ENCODE data around the gene TMED1.
"Not testable (repeated sequence)": the region's sequence is repeated elsewhere in the genome, so short reads cannot be mapped to it uniquely, and the experiment has no call there.

TMED1 gene

DNA sequence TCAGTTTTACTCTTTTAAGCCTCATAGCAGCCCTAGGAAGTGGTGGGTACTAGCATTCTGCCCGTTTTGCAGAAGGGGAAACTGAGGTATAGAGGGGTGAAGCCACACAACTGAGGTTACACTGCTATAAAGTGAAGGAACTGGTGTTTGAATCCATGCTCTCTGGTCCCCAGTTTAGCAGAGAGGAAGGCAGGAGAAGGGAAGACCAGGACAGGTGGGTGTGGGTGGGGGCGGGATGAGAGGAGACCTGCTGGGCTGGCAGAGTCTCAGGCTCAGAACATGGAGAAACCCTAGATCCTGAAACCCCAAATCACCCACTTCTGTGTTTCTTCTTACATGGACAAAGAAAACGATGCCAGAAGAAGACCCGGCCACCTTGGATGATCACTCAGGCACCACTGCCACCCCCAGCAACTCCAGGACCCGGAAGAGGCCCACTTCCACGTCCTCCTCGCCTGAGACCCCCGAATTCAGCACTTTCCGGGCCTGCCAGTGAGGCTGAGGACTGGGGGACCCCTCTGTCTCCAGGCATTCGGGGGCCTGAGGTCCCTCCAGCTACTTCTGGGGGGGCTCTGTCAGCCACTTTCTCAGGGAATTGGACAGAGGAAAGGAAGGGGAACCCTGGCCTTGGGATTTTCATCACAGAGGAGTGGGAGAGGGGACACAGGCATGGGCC, 33.0 kb upstream of the TMED1 start:
- Histone ChIP-seq H3K4me3 (no peak overlapping the region), H3K9ac (ENCODE audit: insufficient read length) (no peak overlapping the region), H3K9me3 (ENCODE audit: low read depth, low read length) (no peaks in the 10 kb centered on the region), H3K27ac (no peak overlapping the region), H3K36me3 (ENCODE audit: insufficient read depth, low read length) (no peaks in the 10 kb centered on the region)
- TF ChIP-seq EZH2 (IDR thresholded peaks at IDR 0.05) (no peak), FOXP2 (optimal IDR thresholded peaks at IDR 0.05; ENCODE audit: control extremely low read depth, extremely low read length, insufficient read depth) (no peak), POLR2AphosphoS5 (IDR thresholded peaks at IDR 0.05; ENCODE audit: borderline replicate concordance, low read depth, low read length) (no peak)
- DNase-seq (ENCODE audit: low read depth, low spot score), result no peak

DNA sequence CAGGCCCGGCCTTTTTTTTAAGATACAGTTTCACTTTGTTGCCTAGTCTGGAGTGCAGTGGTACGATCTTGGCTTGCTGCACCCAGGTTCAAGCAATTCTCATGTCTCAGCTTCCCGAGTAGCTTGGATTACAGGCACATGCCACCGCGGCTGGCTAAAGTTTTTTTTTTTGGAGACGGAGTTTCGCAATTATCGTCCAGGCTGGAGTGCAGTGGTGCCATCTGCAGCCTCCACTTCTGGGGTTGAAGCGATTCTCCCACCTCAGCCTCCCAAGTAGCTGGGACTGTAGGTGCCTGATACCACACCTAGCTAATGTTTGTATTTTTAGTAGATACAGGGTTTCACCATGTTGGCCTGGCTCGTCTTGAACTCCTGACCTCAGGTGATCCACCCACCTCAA, 30.5 kb upstream of the TMED1 start:
- Histone ChIP-seq H3K27ac (no peak overlapping the region), H3K36me3 (ENCODE audit: insufficient read depth, low read length) (no peaks in the 10 kb centered on the region), H3K9ac (ENCODE audit: insufficient read length) (no peak overlapping the region), H3K9me3 (ENCODE audit: low read depth, low read length) (no peaks in the 10 kb centered on the region), H3K4me3 (no peak overlapping the region)
- no peak for TF ChIP-seq EZH2 (IDR thresholded peaks at IDR 0.05)
- no peak for TF ChIP-seq FOXP2 (optimal IDR thresholded peaks at IDR 0.05; ENCODE audit: control extremely low read depth, extremely low read length, insufficient read depth)
- no peak for TF ChIP-seq POLR2AphosphoS5 (IDR thresholded peaks at IDR 0.05; ENCODE audit: borderline replicate concordance, low read depth, low read length)
- no peak for DNase-seq (ENCODE audit: low read depth, low spot score)

DNA sequence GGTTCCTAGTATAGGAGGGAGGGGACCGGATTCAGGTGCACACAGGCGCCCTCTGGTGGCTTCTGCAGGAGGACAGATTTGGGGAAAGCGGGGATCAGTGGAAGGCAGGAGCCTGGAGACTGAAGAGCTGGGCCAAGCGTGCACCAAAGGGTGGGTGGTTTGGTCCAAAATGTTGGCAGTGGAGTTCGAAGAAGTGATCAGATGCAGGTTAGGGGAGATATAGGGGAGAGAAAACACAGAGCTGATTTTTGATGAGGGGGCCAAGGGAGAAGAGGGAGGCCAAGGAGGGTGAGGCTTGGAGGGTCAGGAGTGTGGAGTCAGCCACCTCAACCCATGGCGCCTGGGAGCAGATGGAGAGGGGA, 28.5 kb upstream of the TMED1 start:
- Histone ChIP-seq H3K9me3 (ENCODE audit: low read depth, low read length) (no peaks in the 10 kb centered on the region), H3K9ac (ENCODE audit: insufficient read length) (peak overlapping the region; percentile 20), H3K36me3 (ENCODE audit: insufficient read depth, low read length) (no peaks in the 10 kb centered on the region), H3K27ac (0 out of 2 replicates have a peak overlapping the region, but pooled peaks have one; percentile 19), H3K4me3 (peak overlapping the region; percentile 52; the same call in 1 of the 2 replicates)
- peak; percentile 35 for DNase-seq (ENCODE audit: low read depth, low spot score)
- TF ChIP-seq FOXP2 (optimal IDR thresholded peaks at IDR 0.05; ENCODE audit: control extremely low read depth, extremely low read length, insufficient read depth) (no peak), EZH2 (IDR thresholded peaks at IDR 0.05) (no peak), POLR2AphosphoS5 (IDR thresholded peaks at IDR 0.05; ENCODE audit: borderline replicate concordance, low read depth, low read length) (no peak)

DNA sequence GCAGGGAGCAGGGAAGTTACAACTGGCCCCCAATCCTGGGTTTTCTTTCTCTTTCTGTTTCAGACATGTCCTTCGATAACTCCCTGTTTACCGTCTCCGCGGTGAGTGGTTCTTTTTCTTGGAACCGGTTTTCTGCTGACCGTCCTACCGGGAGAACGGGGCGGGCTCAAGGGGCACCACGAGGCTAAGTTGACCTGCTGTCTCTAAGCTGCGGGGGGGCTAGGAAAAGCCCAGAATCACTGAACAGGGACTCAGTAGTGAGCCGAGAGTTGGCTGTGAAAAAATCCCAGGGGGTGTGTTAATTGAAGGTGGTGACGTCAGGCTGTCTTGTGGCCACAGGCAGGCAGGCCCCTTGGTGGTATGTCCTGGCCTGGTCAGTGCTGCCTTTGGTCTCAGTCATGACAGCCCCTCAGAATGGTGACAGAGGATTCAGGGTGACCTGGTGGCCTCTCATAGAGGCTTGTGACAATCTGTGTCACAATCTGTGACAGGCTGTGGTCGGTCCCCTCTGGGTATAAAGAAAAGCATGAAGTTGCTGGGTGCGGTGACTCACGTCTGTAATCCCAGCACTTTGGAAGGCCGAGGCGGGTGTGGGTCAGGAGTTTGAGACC, 27.2 kb upstream of the TMED1 start:
- TF ChIP-seq POLR2AphosphoS5 (IDR thresholded peaks at IDR 0.05; ENCODE audit: borderline replicate concordance, low read depth, low read length) (no peak), EZH2 (IDR thresholded peaks at IDR 0.05) (no peak), FOXP2 (optimal IDR thresholded peaks at IDR 0.05; ENCODE audit: control extremely low read depth, extremely low read length, insufficient read depth) (no peak)
- no peak overlapping the region for H3K4me3 ChIP-seq
- DNase-seq (ENCODE audit: low read depth, low spot score), result no peak
- no peak overlapping the region for H3K27ac ChIP-seq
- H3K9me3 ChIP-seq (ENCODE audit: low read depth, low read length), result no peaks in the 10 kb centered on the region
- H3K36me3 ChIP-seq (ENCODE audit: insufficient read depth, low read length), result no peaks in the 10 kb centered on the region
- no peak overlapping the region for H3K9ac ChIP-seq (ENCODE audit: insufficient read length)

DNA sequence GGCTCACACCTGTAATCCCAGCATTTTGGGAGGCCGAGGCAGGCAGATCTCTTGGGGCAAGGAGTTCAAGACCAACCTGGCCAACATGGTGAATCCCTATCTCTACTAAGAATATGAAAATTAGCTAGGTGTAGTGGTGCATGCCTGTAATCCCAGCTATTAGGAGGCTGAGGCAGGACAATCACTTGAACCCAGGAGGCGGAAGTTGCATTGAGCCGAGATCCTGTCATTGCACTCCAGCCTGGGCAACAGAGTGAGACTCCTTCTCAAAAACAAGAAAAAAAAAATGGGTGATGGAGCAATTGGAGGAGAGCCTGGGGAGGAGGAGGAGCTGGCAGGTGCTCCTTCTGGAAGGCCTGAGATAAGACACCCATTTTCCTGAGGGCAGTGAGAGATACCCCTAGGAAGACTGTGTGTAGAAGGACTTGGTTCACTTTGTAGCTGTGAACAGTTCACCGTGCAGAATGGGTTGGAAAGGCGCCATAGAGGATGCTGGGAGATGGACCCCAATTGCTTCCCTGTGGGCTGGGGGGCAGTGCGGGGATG, 26.6 kb upstream of the TMED1 start:
- no peak for DNase-seq (ENCODE audit: low read depth, low spot score)
- Histone ChIP-seq H3K9ac (ENCODE audit: insufficient read length) (no peak overlapping the region), H3K9me3 (ENCODE audit: low read depth, low read length) (no peaks in the 10 kb centered on the region), H3K36me3 (ENCODE audit: insufficient read depth, low read length) (no peaks in the 10 kb centered on the region), H3K4me3 (no peak overlapping the region), H3K27ac (no peak overlapping the region)
- TF ChIP-seq EZH2 (IDR thresholded peaks at IDR 0.05), result no peak
- no peak for TF ChIP-seq FOXP2 (optimal IDR thresholded peaks at IDR 0.05; ENCODE audit: control extremely low read depth, extremely low read length, insufficient read depth)
- no peak for TF ChIP-seq POLR2AphosphoS5 (IDR thresholded peaks at IDR 0.05; ENCODE audit: borderline replicate concordance, low read depth, low read length)

DNA sequence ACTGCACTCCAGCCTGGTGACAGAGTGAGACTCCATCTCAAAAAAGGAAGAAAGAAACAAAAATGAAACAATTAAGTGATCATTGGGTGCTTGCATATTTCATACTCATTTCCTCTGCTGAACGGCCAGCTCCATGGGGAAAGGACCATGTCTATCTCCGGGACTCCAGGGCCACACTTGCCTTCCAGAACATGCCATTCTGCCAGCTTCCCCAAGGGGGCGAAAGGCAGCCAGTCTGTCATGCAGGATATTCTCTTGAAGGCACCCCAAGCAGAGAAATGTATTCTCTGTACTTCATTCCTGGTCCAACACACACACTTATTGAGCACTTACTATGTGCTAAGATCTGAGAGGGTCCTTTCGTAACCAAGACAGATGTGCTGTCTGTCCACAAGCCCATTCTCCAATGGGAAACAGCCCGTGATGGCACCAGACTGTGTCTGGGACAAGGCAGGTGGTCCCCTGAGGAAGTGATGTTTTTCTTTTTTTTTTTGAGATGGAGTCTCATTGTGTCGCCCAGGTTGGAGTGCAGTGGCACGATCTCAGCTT, 25.2 kb upstream of the TMED1 start:
- DNase-seq (ENCODE audit: low read depth, low spot score), result no peak
- Histone ChIP-seq H3K36me3 (ENCODE audit: insufficient read depth, low read length) (no peaks in the 10 kb centered on the region), H3K27ac (no peak overlapping the region), H3K9me3 (ENCODE audit: low read depth, low read length) (no peaks in the 10 kb centered on the region), H3K9ac (ENCODE audit: insufficient read length) (no peak overlapping the region), H3K4me3 (no peak overlapping the region)
- TF ChIP-seq FOXP2 (optimal IDR thresholded peaks at IDR 0.05; ENCODE audit: control extremely low read depth, extremely low read length, insufficient read depth), result no peak
- TF ChIP-seq POLR2AphosphoS5 (IDR thresholded peaks at IDR 0.05; ENCODE audit: borderline replicate concordance, low read depth, low read length), result no peak
- TF ChIP-seq EZH2 (IDR thresholded peaks at IDR 0.05), result no peak

DNA sequence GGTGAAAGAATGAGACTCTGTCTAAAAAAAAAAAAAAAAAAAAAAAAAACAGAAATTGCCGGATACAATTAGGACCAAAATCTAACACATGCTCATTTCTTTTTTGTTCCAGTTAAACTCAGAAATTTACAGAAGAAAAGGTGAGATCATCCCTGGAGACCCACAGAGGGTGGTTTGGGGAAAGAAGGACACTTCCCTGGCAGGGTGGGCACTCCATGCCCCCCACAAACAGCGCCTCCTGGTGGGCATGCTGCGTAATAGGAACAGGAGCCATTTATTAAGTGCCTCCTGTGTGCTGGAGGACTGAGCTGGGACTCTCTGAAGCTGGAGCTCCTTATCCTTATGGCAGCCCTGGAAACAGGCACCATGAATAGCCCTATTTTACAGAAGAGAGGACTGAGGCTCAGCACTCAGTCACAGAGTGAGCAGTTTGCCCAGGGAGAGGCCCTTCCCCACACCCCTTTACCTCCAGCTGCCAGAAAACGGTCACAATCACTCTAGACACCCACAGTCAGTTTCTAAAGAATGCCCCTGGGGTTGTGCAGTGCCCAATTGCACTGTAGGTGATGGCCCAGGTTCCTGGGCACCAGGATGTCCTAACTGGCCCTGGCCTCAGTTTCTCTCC, 22.3 kb upstream of the TMED1 start:
- Histone ChIP-seq H3K9me3 (ENCODE audit: low read depth, low read length) (no peaks in the 10 kb centered on the region), H3K9ac (ENCODE audit: insufficient read length) (no peak overlapping the region), H3K36me3 (ENCODE audit: insufficient read depth, low read length) (no peaks in the 10 kb centered on the region), H3K27ac (no peak overlapping the region), H3K4me3 (no peak overlapping the region)
- no peak for DNase-seq (ENCODE audit: low read depth, low spot score)
- TF ChIP-seq EZH2 (IDR thresholded peaks at IDR 0.05) (no peak), POLR2AphosphoS5 (IDR thresholded peaks at IDR 0.05; ENCODE audit: borderline replicate concordance, low read depth, low read length) (no peak), FOXP2 (optimal IDR thresholded peaks at IDR 0.05; ENCODE audit: control extremely low read depth, extremely low read length, insufficient read depth) (no peak)

DNA sequence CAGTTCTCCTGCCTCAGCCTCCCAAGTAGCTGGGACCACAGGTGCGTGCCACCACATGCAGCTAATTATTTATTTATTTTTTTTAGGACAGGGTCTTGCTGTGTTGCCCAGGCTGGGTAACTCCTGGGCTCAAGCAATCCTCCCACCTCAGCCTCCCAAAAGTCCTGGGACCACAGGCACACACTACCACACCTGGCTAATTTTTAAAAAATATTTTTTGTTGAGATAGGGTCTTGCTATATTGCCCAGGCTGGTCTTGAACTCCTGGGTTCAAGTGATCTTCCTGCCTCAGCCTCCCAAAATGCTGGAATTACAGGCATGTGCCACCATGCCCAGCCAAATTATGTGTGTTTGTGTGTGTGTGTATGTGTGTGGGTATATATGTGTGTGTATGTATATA, 20.9 kb upstream of the TMED1 start:
- not testable (repeated sequence) for DNase-seq (ENCODE audit: low read depth, low spot score); H3K4me3 ChIP-seq; H3K9ac ChIP-seq (ENCODE audit: insufficient read length); H3K36me3 ChIP-seq (ENCODE audit: insufficient read depth, low read length); H3K27ac ChIP-seq; H3K9me3 ChIP-seq (ENCODE audit: low read depth, low read length)
